IPS-18c (cell line): ENCODE results near the gene CDK11B.
"Not testable (repeated sequence)": the region's sequence is repeated elsewhere in the genome, so short reads cannot be mapped to it uniquely, and the experiment has no call there.

Source experiments
- H3K4me3 ChIP-seq: 2 replicates; pipeline ENCODE4 v1.7.0; 2013; ENCODE audit warnings: low read depth, mild to moderate bottlenecking, low read length, moderate library complexity; ENCODE audit not compliant: insufficient read depth
- H3K9me3 ChIP-seq: one replicate; pipeline ENCODE4 v1.6.1; 2013; ENCODE audit warnings: mild to moderate bottlenecking, low read length, moderate library complexity; ENCODE audit not compliant: control insufficient read depth, insufficient read depth

The CDK11B gene

DNA sequence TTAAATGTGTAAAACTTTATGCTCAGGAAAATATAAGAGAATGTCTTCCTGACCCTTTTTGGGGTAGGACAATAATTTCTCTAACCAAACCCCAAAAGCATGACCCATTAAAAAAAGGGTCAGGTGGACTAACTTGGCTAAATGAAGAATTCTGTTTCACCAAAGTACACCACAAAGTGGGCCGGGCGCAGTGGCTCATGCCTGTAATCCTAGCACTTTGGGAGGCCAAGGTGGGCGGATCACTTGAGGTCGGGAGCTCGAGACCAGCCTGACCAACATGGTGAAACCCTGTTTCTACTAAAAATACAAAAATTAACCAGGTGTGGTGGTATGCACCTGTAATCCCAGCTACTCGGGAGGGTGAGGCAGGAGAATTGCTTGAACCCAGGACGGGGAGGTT is 30.7 kb upstream of the CDK11B start:
- not testable (repeated sequence) for H3K4me3 ChIP-seq, H3K9me3 ChIP-seq

DNA sequence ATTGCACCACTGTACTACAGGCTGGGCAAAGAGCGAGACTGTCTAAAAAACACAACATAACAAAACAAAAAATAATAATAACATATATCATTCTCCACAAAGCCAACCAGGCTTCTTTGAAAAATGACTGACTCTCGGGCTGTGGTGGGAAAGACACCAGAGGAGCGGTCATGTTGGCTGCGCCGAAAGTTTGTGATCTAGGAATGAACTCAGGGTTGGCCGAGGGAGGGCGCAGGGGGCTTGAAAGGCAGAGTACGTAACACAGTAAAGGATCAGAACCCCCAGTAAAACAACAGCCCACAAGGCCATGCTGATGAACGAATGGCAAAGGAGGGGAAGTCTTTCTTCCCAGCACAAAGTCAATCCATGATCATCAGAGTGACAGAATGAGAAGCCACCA is 29.0 kb upstream of the CDK11B start:
- Histone ChIP-seq H3K9me3 (no peaks in the 10 kb centered on the region), H3K4me3 (no peak overlapping the region)

DNA sequence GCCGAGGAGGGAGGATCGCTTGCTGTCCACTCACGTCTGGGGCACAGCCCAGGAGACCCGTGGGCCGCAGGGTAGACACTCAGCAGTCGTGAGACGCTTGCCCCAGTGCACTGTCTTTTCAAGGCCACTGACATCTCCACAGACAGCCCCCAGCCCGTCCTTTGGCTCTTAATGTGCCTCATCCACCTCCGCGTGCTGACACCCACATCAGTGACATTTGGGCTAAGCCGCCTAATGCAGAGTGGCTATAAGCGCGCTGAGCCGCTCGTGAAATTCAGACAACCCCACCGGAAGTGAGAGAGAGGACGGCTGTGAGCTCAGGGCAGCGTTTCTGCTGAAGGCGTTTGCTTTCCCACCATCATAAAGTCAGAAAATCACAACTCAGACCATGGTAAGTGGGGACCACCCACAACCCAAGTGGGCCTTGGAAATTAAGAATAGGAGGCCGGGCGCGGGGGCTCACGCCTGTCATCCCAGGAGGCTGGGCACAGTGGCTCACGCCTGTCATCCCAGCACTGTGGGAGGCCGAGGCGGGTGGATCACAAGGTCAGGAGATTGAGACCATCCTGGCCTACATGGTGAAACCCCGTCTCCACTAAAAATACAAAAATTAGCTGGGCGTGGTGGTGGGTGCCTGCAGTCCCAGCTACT is 25.4 kb upstream of the CDK11B start:
- H3K4me3 ChIP-seq = no peak overlapping the region

DNA sequence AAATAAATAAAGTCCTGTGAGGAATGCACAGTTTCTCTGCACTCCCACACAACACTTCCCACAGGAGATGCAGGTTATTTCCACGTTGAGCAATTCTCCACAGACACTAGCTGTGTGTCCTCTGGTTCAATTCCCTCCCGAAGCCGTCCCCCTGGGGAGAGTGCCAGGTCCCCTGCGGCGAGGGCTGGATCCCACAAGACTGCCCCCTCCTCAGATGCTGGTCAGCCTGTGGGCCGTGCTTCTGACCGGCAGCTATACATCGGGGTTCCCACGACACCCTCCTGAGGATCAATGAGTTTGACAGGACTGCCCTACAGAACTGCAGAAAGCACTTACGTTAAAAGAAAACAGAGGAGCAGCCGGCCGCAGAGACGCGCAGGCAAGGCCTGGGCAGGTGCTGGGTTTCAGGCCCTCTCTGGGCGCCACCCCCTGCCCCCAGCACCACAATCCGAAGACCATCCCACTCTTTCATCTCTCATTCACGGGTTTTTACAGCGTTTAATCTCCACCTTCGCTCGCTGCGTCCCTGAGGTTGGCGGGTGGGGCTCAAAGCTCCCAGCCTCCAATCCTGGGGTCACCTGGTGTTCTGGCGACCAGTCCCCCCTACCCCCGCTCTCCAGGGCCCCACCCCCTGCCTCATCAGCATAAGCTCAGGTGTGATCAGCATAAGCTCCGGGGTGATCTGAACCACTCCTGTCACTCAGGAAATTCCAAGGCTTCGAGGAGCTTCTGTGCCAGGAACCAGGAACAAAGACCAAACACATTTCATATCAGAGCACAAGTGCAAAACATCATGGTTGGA is 24.5 kb upstream of the CDK11B start:
- H3K9me3 ChIP-seq = no peaks in the 10 kb centered on the region
- no peak overlapping the region for H3K4me3 ChIP-seq

More for the DNA sequence above, 25.4 kb upstream of the CDK11B start:
- no peaks in the 10 kb centered on the region for H3K9me3 ChIP-seq

DNA sequence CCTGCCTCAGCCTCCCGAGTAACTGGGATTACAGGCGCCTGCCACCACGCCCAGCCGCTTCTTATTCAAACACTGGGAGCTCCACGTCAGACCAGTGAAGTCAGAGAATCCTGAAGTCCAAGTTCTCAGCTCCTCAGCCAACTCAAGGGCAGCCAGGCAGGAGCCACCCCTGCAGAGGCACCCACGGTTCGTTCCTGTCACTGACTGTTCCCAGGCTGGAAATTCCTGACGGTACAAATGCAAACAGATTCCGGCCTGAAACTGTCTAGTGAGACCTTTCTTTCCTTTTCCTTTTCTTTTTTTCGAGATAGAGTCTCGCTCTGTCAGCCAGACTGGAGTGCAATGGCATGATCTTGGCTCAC is 22.1 kb upstream of the CDK11B start:
- Histone ChIP-seq H3K9me3 (no peaks in the 10 kb centered on the region), H3K4me3 (no peak overlapping the region)

DNA sequence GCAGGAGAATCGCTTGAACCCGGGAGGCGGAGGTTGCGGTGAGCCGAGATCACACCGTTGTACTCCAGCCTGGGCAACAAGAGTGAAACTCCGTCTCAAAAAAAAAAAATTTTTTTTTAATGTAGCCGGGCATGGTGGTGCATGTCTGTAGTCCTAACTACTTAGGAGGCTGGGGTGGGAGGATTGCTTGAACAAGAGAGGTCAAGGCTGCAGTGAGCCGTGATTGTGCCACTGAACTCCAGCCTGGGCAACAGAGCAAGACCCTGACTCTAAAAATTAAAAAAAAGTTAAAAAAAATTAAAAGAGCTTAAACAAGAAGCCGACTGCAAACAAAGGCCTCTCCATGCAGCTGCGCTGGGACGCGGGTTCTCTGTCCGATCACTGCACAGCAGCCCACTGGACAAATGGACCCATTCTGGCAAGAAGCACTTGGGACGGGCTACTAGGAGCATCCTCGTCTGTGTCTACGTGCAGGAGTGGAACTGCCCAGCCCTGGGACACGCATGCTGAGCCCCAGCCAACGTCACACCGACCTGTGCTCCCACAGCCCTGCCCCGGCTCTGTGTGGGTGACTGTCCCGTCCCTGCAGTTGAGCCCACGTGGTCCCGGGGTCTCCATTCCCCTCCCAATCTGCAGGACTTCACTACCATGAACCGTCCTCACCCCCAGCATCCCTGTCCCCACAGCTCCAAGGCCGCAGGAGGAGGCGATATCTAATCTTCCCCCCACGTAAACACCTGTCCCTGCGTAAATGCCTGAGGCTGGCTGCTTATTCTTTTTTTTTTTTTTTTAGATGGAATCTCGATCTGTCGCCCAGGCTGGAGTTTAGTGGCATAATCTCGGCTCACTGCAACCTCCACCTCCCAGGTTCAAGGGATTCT is 21.5 kb upstream of the CDK11B start:
- Histone ChIP-seq H3K9me3 (no peaks in the 10 kb centered on the region), H3K4me3 (no peak overlapping the region)

DNA sequence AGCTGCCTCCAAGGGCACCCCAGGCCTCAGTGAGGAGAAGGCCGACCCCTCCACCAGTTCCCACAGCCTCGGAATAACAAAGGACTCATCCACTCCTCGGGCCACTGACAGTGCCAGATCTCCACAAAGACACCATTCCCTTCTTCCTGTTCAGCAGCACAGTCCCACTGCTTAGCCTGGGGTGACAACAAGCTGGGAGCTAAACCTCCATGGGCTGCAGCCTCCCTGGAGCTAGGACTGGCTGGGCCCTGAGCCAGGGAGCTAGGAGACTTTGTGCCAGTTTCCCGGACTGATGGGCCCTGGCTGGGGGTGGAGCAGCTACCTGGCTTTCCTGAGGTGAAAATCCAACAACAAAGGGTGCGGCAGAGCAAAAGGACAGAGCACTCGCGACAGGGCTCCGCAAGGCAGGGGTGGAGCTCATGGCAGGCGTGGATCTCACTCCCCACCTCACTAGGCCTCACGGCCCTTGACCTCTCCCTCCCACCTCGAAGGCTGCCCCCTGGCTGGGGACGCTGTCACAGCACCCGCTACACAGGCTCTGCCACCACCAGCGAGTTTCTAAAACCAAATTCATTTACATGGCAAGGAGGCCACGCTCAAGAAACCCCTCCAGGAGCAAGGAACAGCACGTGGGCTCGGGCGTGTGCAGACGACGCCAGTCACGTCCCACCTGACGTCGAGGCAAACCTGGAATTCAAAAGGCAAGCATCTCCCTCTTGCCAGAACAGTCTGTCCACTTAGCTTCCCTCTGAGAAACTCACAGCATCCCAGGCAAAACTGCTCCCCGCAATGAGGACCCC is 20.0 kb upstream of the CDK11B start:
- Histone ChIP-seq H3K9me3 (no peaks in the 10 kb centered on the region), H3K4me3 (no peak overlapping the region)

DNA sequence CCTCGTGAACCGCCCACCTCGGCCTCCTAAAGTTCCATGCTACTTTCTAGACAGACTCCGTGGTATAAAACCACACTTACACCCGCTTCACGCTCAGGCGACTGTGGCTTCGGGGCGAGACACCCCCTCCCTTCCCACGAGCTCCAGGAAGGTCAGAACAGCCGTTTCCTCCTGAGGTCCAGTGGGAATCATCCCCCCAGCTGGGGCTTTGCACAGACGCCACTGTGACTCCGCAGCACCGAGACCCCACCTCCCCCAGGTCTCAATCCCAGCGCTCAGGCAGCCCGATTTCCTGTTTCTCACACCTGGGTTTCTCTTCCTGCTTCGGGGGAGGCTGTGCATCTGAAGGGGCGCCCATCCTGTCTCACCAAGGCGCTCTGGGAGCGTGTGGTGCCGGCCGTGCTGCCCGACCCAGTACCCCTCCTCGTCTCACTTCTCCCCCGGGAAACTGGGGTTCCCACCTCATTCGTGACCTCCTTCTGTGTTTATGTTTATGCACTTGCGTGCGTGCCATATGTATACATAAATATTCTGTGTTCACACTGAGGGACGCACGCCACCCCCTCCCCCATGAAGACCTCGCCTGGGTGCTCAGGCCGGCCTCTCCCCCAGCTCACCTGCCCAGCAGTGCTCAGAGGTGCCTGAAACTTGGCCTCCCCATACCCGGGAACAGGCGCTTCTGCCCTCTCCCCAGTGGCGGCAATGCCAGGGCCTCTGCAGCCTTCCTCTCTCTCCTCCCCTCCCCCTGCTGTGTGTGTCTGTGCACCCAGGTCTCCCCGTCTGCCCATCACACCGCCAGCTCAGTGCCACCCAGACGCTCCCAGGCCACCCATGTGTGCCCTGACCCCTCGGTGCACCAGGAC is 19.1 kb upstream of the CDK11B start:
- H3K4me3 ChIP-seq = no peak overlapping the region
- no peaks in the 10 kb centered on the region for H3K9me3 ChIP-seq

DNA sequence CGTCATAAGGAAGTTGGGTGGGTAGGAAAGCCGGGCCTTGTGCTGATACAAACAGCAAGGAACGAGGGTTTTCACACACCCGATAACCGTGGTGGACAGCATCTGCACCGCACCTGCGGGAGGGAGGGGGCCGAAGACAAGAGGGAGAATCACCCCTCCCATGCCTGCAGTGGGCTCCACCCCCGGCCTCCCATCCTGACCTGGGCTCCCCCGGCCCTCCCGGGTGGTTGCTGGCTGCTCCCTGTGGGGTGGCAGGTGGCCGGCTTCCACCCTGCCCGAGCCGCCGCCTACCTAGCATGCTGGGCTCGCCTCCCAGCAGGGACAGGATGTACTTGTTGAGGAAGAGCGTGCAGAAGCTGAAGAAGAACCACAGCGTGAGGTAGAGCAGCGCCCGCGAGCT is 17.3 kb upstream of the CDK11B start:
- H3K9me3 ChIP-seq, H3K4me3 ChIP-seq: not testable (repeated sequence)

DNA sequence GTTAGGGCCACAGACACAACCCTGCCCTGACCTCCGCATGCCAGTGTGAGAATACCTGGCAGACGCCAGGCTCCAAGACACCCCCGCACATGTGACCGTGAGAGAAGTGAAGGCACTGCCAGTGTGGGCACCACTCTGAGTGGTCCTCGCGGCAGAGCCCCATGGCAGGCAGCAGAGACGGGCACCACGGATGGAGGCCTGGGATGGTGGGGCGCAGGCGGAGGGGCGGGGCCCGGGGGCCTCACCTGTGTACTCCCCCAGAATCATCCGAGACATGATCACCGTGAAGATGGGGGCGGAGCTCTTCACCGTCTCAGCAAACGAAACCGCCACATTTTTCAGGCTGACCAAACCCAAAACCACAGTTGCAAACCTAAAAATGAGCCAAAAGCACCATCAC is 16.4 kb upstream of the CDK11B start:
- H3K9me3 ChIP-seq, H3K4me3 ChIP-seq: not testable (repeated sequence)

DNA sequence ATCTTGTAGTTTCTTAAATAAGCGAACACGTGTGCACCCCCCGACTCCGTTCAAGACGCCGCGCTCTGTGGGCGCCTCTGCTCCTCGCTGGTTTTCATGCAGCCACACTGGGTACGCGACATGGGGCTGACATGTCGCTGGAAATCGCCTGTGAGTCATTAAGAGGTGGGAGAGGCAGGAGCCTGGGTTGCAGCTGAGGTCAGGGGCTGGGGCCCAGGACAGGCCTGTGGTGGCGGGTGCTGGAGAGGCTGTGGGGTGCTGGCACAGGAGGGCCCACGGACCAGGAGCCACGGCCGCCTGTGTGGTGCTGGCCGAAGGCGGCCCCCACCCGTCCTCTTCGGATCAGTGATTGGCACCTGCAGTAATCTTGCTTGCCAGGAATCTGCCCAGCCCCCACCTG is 16.0 kb upstream of the CDK11B start:
- not testable (repeated sequence) for H3K4me3 ChIP-seq, H3K9me3 ChIP-seq

DNA sequence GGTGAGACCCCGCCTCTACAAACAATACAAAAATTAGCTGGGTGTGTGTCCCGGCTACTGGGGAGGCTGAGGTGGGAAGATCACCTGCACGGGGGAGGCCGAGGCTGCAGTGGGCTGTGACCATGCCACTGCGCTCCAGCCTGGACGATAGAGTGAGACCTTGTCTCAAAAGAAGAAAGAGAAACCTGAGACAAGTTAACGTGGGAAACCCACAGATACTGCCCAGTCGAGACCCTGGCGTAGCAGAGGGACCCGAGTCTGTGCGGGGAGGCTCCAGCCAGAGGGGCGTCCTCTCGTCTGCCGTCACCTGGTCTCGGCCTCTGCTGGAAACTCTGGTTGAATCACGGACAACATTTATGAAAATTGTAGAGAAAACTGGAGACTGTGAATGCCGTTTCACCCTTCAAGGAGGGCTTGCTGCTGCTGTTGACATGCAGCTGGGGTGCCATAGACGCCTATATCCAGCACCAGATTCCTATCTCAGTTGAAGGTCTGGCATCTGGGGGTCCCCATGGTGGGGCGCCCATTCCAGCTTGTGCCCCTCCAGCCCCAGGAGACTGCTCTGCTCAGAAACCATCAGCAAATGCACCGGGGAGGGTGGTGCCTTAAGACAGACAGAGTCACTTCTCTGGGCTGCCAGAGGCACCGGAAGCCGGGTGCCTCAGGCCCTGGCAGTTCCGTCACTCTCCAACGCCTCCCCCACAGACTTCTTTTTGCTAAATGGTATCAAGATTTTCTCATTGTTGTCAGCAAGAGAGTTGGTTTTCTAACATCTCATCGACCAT is 13.6 kb upstream of the CDK11B start:
- Histone ChIP-seq H3K4me3 (no peak overlapping the region), H3K9me3 (no peaks in the 10 kb centered on the region)

DNA sequence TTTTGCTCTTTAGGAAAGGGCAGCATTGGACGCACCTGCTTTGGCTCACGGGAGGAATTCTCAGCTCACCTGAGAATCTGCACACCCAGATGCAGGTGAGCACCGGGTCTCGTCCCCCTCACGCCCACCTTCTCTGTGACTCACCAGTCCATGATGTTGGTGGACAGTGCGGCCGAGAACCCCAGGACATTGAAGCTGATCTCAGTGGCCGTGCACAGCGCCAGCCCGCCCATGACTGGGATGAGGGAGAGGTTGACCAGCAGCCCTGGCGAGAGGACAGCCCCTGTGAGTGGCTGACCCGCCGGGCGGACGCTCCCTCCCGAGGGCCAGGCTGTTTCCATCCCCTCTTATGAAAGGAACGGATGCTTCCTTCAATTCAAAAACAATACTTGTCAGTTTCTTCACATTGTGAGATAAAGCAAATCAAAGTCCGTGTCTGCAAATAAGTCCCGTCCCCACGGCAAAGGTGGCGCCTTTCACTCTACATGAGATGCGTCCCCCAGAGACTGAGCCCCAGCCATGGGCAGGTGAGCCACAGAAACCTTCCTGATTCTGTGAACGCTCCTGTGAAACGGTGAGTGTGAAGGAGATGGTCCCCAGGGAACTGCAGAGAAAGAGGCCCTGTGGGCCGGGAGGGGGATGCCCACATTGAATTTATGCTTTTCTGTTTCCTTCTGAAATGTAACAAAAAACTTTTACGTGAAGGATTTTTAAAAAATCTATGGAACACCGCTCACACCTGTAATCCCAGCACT is 12.7 kb upstream of the CDK11B start:
- H3K9me3 ChIP-seq = no peaks in the 10 kb centered on the region
- H3K4me3 ChIP-seq = no peak overlapping the region

DNA sequence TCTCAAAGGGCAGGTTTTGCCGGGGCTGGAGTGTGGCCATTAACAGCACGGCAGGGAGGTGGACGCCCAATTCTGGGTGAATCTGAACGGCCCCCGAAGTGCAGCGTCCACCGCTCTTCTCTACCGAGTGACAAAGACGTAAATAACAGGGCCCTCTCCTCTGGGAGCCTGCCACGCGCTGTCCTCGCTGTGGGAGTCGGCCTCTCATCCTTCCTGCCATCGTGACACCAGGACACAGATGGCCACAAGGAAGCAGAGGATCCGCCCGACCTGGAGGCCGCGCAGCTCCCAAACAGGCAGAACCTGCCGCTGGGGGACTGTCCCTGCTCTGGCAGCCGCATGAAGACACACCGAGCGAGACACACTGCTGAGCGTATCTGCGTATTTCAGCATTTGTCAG is 12.1 kb upstream of the CDK11B start:
- no peaks in the 10 kb centered on the region for H3K9me3 ChIP-seq
- no peak overlapping the region for H3K4me3 ChIP-seq
